ENCODE results near the gene DYNC1I1.

DNA sequence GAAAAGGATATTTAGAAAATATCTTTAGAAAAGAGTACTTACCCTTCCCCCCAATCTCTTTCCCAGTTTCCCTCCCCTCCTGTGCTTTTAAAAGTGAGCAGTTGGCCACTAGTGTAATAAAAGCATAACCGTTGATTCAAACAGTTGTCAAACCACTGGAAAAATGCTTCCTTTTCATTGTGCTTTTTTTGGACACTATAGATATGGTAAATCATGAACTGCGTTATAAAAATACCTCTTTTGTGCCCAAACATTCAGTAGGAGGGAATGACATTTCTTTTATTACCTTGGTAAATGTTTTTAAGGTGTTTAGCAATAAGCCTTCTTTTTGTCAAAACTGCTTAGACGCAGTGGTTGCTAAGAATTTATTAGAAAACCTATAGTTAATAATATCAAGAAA is 317.2 kb downstream of the DYNC1I1 start:
- TF ChIP-seq, protein P1, sequence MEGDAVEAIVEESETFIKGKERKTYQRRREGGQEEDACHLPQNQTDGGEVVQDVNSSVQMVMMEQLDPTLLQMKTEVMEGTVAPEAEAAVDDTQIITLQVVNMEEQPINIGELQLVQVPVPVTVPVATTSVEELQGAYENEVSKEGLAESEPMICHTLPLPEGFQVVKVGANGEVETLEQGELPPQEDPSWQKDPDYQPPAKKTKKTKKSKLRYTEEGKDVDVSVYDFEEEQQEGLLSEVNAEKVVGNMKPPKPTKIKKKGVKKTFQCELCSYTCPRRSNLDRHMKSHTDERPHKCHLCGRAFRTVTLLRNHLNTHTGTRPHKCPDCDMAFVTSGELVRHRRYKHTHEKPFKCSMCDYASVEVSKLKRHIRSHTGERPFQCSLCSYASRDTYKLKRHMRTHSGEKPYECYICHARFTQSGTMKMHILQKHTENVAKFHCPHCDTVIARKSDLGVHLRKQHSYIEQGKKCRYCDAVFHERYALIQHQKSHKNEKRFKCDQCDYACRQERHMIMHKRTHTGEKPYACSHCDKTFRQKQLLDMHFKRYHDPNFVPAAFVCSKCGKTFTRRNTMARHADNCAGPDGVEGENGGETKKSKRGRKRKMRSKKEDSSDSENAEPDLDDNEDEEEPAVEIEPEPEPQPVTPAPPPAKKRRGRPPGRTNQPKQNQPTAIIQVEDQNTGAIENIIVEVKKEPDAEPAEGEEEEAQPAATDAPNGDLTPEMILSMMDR (conservative IDR thresholded peaks at IDR 0.05; ENCODE audit: low read length) = no peak
- no peak for TF ChIP-seq EZH2phosphoT487 (IDR thresholded peaks at IDR 0.05; ENCODE audit: borderline replicate concordance)

Measured in Loucy (cell line).